HepG2 (cell line): ENCODE results near the gene PYY. TPM values are rescaled to one million over a fixed set of nuclear protein-coding genes. Genes with fewer than 3 reads are reported as not detected.
A peak's percentile ranks its signal among the peaks of the same experiment; 100 is the strongest.
"Not testable (repeated sequence)": the region's sequence is repeated elsewhere in the genome, so short reads cannot be mapped to it uniquely, and the experiment has no call there.

Experiments used
- DPF2 ChIP-seq: sonication (generic); formaldehyde crosslinking; IDR thresholded peaks from 2 replicates; pipeline ENCODE4 v1.4.0; 2020; ENCODE audit warnings: mild to moderate bottlenecking, low read depth, missing genetic modification reagents, borderline replicate concordance
- ELF3 ChIP-seq: IDR thresholded peaks from 2 replicates; pipeline ENCODE4 v1.6.1; 2016; ENCODE audit warnings: missing genetic modification reagents, missing compliant biosample characterization
- EP300 ChIP-seq, 3 experiments: sonication (generic) in 1 of 3; formaldehyde crosslinking in 1 of 3; IDR thresholded peaks; 2 replicates each; pipeline versions ENCODE4 v1.5.1 to v1.6.1; 2011 to 2020; ENCODE audit warnings: low read depth in 2 of 3, low read length in 2 of 3, borderline replicate concordance in 1 of 3, improper control_type of control experiment in 1 of 3, mild to moderate bottlenecking in 1 of 3, missing genetic modification reagents in 1 of 3, moderate library complexity in 1 of 3
- ERF ChIP-seq: IDR thresholded peaks from 2 replicates; pipeline ENCODE4 v1.6.1; 2018; ENCODE audit warnings: missing biosample characterization, missing genetic modification reagents
- HDAC2 ChIP-seq: sonication (generic); formaldehyde crosslinking; IDR thresholded peaks from 2 replicates; pipeline ENCODE4 v1.4.0; 2020; ENCODE audit warnings: missing genetic modification reagents
- NCOA2 ChIP-seq: sonication (generic); formaldehyde crosslinking; IDR thresholded peaks from 2 replicates; pipeline ENCODE4 v1.8.0; 2022; ENCODE audit warnings: inconsistent platforms
- NR2C2 ChIP-seq: sonication (generic); formaldehyde crosslinking; IDR thresholded peaks from 2 replicates; pipeline ENCODE4 v1.4.0; 2020; ENCODE audit warnings: missing genetic modification reagents, mild to moderate bottlenecking, moderate library complexity, borderline replicate concordance
- NR2F1 ChIP-seq, 2 experiments: fragments of 450-650 bp in 1 of 2; formaldehyde crosslinking in 1 of 2; IDR thresholded peaks; 2 replicates each; pipeline versions ENCODE4 v1.5.0 to v1.6.1; 2016 to 2020; ENCODE audit warnings: mild to moderate bottlenecking in 1 of 2, missing compliant biosample characterization in 1 of 2, missing genetic modification reagents in 1 of 2, moderate library complexity in 1 of 2
- PHF21A ChIP-seq: sonication (generic); formaldehyde crosslinking; IDR thresholded peaks from 2 replicates; pipeline ENCODE4 v1.5.0; 2020; ENCODE audit warnings: mild to moderate bottlenecking, missing genetic modification reagents
- SOX13 ChIP-seq, 3 experiments: fragments of 450-650 bp in 1 of 3; sonication (generic) in 1 of 3; formaldehyde crosslinking in 1 of 3; IDR thresholded peaks in 2 of 3; conservative IDR thresholded peaks in 1 of 3; 2 replicates each; pipeline versions ENCODE4 v1.5.0 to v1.6.1; 2016 to 2020; ENCODE audit warnings: antibody characterized with exemption in 1 of 3, mild to moderate bottlenecking in 1 of 3, missing compliant biosample characterization in 1 of 3, missing genetic modification reagents in 1 of 3, moderate library complexity in 1 of 3
- YEATS2 ChIP-seq: sonication (generic); formaldehyde crosslinking; IDR thresholded peaks from 2 replicates; pipeline ENCODE4 v1.4.0; 2020; ENCODE audit warnings: missing genetic modification reagents, borderline replicate concordance
- ZBED4 ChIP-seq: sonication (generic); formaldehyde crosslinking; IDR thresholded peaks from 2 replicates; pipeline ENCODE4 v1.4.0; 2020; ENCODE audit warnings: missing genetic modification reagents, borderline replicate concordance
- ZBTB25 ChIP-seq: IDR thresholded peaks from 2 replicates; pipeline ENCODE4 v1.6.1; 2018; ENCODE audit warnings: missing genetic modification reagents
- ZNF18 ChIP-seq: sonication (generic); formaldehyde crosslinking; IDR thresholded peaks from 2 replicates; pipeline ENCODE4 v1.8.0; 2022; ENCODE audit warnings: mild to moderate bottlenecking, missing genetic modification reagents; ENCODE audit not compliant: insufficient replicate concordance
- ZNF331 ChIP-seq: sonication (generic); formaldehyde crosslinking; IDR thresholded peaks from 2 replicates; pipeline ENCODE4 v1.4.0; 2020; ENCODE audit warnings: missing genetic modification reagents
- ZNF362 ChIP-seq: sonication (generic); formaldehyde crosslinking; IDR thresholded peaks from 2 replicates; pipeline ENCODE4 v1.4.0; 2020; ENCODE audit warnings: missing genetic modification reagents, mild to moderate bottlenecking, borderline replicate concordance
- polyA plus RNA-seq, 8 experiments: library from polyadenylated mRNA; depleted of rRNA in 3 of 8; stranded (reverse) in 7 of 8; unstranded in 1 of 8; fragments of >200 nt; fragmentation: Illumina TruSeq in 4 of 8; extraction: Trizol in 4 of 8; gene quantifications; 2 replicates each; pipeline versions ENCODE4 v1.2.1 to v1.2.3, GENCODE V29; 2011 to 2016; ENCODE audit warnings: low read depth in 4 of 8, missing spikeins in 1 of 8, mixed read lengths in 1 of 8; ENCODE audit not compliant: insufficient read depth in 1 of 8
- total RNA-seq, 5 experiments: library from RNA; depleted of rRNA; stranded (reverse); fragments of >200 nt; fragmentation: Illumina TruSeq; extraction: Trizol; gene quantifications; 2 replicates each; pipeline ENCODE4 v1.2.3, GENCODE V29; 2016; ENCODE audit warnings: low read depth in 1 of 5

PYY gene
- total and polyA plus RNA-seq, 2 of the 13 experiments (the other 11 are each of a cell fraction or from before 2014, with no cell fraction given), result 0.25 TPM; not detected in 1

- peak; percentile 45; the same call in 1 of the 2 replicates for TF ChIP-seq ZBED4 (CRISPR knock-in tag)
- peak; percentile 95 for TF ChIP-seq ZNF362 (CRISPR knock-in tag)
- TF ChIP-seq NCOA2, result peak; percentile 40; the same call in 1 of the 2 replicates
- peak; percentile 30; the same call in 1 of the 2 replicates for TF ChIP-seq PHF21A (CRISPR knock-in tag)
- TF ChIP-seq ERF (CRISPR knock-in tag), result 0 out of 2 replicates have a peak, but pooled peaks have one; percentile 38
- TF ChIP-seq EP300 (IDR thresholded peaks at IDR 0.05; ENCODE audit: low read depth in 2 of 2, low read length in 2 of 2), result peak in 1 of 2 experiments; percentile 57; a peak in 2 of 4 replicates
- TF ChIP-seq EP300 (CRISPR knock-in tag; IDR thresholded peaks at IDR 0.05; ENCODE audit: borderline replicate concordance); SOX13 (IDR thresholded peaks at IDR 0.05): not testable (repeated sequence)
- TF ChIP-seq YEATS2 (CRISPR knock-in tag), result 0 out of 2 replicates have a peak, but pooled peaks have one; percentile 21
- TF ChIP-seq SOX13 (CRISPR knock-in tag; conservative IDR thresholded peaks at IDR 0.05 in 1 of 2, IDR thresholded peaks at IDR 0.05 in 1 of 2), result peak in 1 of 2 experiments; percentile 63; a peak in 2 of 4 replicates
- TF ChIP-seq HDAC2, result peak; percentile 49; the same call in 1 of the 2 replicates
- peak; percentile 69; the same call in 1 of the 2 replicates for TF ChIP-seq ELF3 (CRISPR knock-in tag)
- TF ChIP-seq ZBTB25 (CRISPR knock-in tag), result peak; percentile 81; the same call in 1 of the 2 replicates
- peak; percentile 55 for TF ChIP-seq ZNF18 (CRISPR knock-in tag)
- TF ChIP-seq NR2F1 (CRISPR knock-in tag; IDR thresholded peaks at IDR 0.05), result peak; percentile 41 to 70; a peak in 3 of 4 replicates
- peak; percentile 14; the same call in 1 of the 2 replicates for TF ChIP-seq NR2C2 (CRISPR knock-in tag)
- peak; percentile 54; the same call in 1 of the 2 replicates for TF ChIP-seq ZNF331
- TF ChIP-seq DPF2 (CRISPR knock-in tag), result 0 out of 2 replicates have a peak, but pooled peaks have one; percentile 41
Observed at GRCh38 chr17:43972444-43973212, 18.9 kb upstream of the PYY start (continued).
